ENCODE data around the gene CYSRT1. TPM values are rescaled to one million over a fixed set of nuclear protein-coding genes. Genes with fewer than 3 reads are reported as not detected.

The CYSRT1 gene
- total RNA-seq, 1 donor from 2014 or later: 2.1 TPM

DNA sequence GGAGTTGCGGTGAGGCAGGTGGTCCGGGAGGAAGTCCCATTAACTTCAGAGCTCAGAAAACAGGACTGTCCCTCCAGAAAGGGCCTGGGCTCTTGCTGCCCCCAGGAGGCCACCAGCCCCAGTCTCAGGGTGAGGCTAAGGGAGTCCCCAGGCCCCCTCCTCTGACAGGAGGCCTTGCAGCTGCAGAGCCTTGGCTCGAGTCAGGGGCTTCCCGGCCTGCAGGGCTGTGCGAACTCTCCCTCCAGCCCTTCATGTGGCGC is 22.9 kb downstream of the CYSRT1 start:
- peaks cover under 1% of the 10 kb centered on the region for H3K4me1 Mint-ChIP-seq (ENCODE audit: low read depth, unreplicated experiment)
- TF ChIP-seq, protein P1, sequence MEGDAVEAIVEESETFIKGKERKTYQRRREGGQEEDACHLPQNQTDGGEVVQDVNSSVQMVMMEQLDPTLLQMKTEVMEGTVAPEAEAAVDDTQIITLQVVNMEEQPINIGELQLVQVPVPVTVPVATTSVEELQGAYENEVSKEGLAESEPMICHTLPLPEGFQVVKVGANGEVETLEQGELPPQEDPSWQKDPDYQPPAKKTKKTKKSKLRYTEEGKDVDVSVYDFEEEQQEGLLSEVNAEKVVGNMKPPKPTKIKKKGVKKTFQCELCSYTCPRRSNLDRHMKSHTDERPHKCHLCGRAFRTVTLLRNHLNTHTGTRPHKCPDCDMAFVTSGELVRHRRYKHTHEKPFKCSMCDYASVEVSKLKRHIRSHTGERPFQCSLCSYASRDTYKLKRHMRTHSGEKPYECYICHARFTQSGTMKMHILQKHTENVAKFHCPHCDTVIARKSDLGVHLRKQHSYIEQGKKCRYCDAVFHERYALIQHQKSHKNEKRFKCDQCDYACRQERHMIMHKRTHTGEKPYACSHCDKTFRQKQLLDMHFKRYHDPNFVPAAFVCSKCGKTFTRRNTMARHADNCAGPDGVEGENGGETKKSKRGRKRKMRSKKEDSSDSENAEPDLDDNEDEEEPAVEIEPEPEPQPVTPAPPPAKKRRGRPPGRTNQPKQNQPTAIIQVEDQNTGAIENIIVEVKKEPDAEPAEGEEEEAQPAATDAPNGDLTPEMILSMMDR (IDR thresholded peaks at IDR 0.05; ENCODE audit: partially characterized antibody, unreplicated experiment): no peak
- H3K9me3 Mint-ChIP-seq (ENCODE audit: unreplicated experiment): no peaks in the 10 kb centered on the region
- no peak overlapping the region for H3K4me3 Mint-ChIP-seq (ENCODE audit: unreplicated experiment)
- H3K27me3 Mint-ChIP-seq (ENCODE audit: unreplicated experiment): peaks cover 1% of the 10 kb centered on the region
- DNase-seq: no peak
- H3K27ac Mint-ChIP-seq (ENCODE audit: unreplicated experiment): no peak overlapping the region
- H3K36me3 Mint-ChIP-seq (ENCODE audit: unreplicated experiment): no peaks in the 10 kb centered on the region

DNA sequence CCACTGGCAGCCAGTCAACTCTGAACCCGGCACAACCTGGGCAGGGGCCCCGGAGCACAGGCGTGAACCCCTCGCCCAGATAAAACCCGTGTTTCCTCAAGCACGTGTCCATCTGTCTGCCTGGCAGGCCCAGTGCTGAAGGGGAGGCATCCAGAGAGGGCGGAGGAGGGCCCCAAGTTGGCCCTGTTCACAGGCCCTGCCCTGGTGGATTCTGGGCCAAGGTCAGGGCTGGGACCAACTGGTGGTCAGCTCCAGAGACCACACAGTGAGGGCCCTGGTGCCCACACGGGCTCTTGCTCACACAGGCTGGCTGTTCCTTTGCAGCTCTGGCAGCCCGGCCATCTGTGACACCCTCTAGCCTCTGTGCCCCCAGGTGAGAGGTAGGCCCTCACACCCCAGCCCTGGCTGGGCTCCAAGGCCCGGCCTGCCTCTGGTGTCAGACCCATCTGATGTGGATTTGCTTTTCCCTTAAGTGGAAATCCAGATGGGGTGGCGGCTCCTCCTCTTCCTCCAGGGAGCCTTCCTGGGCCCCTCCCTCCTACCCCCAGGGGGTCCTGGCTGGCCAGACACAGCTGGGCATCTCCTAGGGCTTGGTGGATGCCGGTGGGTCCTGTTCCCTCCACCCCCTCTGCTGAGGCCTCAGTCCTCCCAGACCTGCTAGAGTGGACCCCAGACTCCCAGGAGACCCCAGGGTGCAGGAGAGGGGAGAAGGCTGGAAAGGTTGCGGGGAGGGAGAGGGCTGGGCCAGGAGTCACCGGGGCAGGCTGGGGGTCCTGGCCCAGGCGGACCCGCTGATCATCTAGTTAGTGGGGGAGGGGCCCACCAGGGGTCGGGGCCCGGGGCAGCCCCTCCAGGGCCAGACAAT is 25.6 kb downstream of the CYSRT1 start:
- no peak overlapping the region for H3K27ac Mint-ChIP-seq (ENCODE audit: unreplicated experiment)
- H3K4me3 Mint-ChIP-seq (ENCODE audit: unreplicated experiment): no peak overlapping the region
- DNase-seq: no peak
- H3K9me3 Mint-ChIP-seq (ENCODE audit: unreplicated experiment): peaks cover 4% of the 10 kb centered on the region
- H3K4me1 Mint-ChIP-seq (ENCODE audit: low read depth, unreplicated experiment): peaks cover 1% of the 10 kb centered on the region
- H3K36me3 Mint-ChIP-seq (ENCODE audit: unreplicated experiment): no peaks in the 10 kb centered on the region
- TF ChIP-seq, protein P1 (IDR thresholded peaks at IDR 0.05; ENCODE audit: partially characterized antibody, unreplicated experiment): no peak
- peaks cover 2% of the 10 kb centered on the region for H3K27me3 Mint-ChIP-seq (ENCODE audit: unreplicated experiment)

GRCh38 chr9:137251194-137251461 is 26.2 kb downstream of the CYSRT1 start, which contains the start of gene STPG3:
TSS of gene STPG3 (plus strand) at chr9:137251286. CDS start at chr9:137251287, 1 bp downstream.
- DNase-seq: no peak
- Mint-ChIP-seq H3K36me3 (ENCODE audit: unreplicated experiment) (no peaks in the 10 kb centered on the region), H3K27me3 (ENCODE audit: unreplicated experiment) (peaks cover 2% of the 10 kb centered on the region), H3K4me1 (ENCODE audit: low read depth, unreplicated experiment) (peaks cover 1% of the 10 kb centered on the region), H3K27ac (ENCODE audit: unreplicated experiment) (no peak within 1 kb of the TSS), H3K9me3 (ENCODE audit: unreplicated experiment) (peaks cover 4% of the 10 kb centered on the region), H3K4me3 (ENCODE audit: unreplicated experiment) (no peak within 1 kb of the TSS)
- TF ChIP-seq, protein P1 (IDR thresholded peaks at IDR 0.05; ENCODE audit: partially characterized antibody, unreplicated experiment): no peak

- no peak overlapping the region for H3K27ac Mint-ChIP-seq (ENCODE audit: unreplicated experiment)
- H3K4me1 Mint-ChIP-seq (ENCODE audit: low read depth, unreplicated experiment): peaks cover 1% of the 10 kb centered on the region
- peaks cover 4% of the 10 kb centered on the region for H3K9me3 Mint-ChIP-seq (ENCODE audit: unreplicated experiment)
- no peak for DNase-seq
- TF ChIP-seq, protein P1 (IDR thresholded peaks at IDR 0.05; ENCODE audit: partially characterized antibody, unreplicated experiment): no peak
- H3K36me3 Mint-ChIP-seq (ENCODE audit: unreplicated experiment): no peaks in the 10 kb centered on the region
- H3K27me3 Mint-ChIP-seq (ENCODE audit: unreplicated experiment): peaks cover 2% of the 10 kb centered on the region
- no peak overlapping the region for H3K4me3 Mint-ChIP-seq (ENCODE audit: unreplicated experiment)
These were observed 26.7 kb downstream of the CYSRT1 start for GRCh38 chr9:137251490-137252268.
